ENCODE data around the gene LMBR1. TPM values are rescaled to one million over a fixed set of nuclear protein-coding genes. Genes with fewer than 3 reads are reported as not detected.
"Not testable (repeated sequence)": the region's sequence is repeated elsewhere in the genome, so short reads cannot be mapped to it uniquely, and the experiment has no call there.

Gene LMBR1
- total and polyA plus RNA-seq, 5 donors from 2014 or later, result 35.7 to 71.9 (median 39.9) TPM

GRCh38 chr7:156889089-156889488 is 3.9 kb downstream of the LMBR1 start:
- no peak for ATAC-seq (ENCODE audit: low read depth in 2 of 2)
- H3K4me3 Mint-ChIP-seq, result peak overlapping the region in 2 of 4 donors; percentile 88 to 98

DNA sequence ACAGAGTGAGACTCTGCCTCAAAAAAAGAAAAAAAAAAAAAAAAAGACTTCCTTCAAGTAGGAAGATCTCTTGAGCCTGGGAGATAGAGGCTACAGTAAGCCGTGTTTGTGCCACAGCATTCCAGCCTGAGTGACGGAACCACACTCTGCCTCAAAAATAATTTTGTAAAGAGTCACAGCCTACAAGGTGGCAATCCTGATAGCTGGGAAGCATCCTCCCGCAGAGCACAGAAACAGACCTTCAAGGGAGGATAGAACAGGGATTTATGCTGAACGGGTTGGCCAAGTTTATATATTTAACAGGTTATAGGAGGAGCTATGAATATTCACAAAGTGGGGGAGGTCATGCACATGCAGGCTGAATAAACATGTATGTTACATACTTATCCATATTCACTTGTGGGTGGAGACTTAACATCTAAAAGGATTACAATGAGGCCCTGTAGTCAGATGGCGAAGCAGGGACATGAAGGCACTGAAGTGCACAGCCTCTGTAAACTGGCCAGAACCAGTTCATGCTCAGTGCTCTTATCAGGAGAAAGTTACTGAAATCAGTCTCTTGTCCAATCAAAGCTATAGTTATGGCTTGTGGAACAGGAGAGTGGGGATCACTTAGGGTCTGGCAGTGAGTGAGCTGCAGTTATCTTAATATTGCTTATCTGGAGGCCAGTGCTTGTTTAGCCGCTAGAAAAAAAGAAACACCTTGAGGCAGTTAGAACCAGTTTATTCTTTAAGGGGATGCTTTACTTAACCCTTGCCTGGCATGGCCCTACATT is 6.8 kb downstream of the LMBR1 start:
- H3K27me3 Mint-ChIP-seq, result no peaks in the 10 kb centered on the region
- H3K4me3 Mint-ChIP-seq, result peak overlapping the region in 1 of 4 donors; percentile 3
- H3K4me1 ChIP-seq (ENCODE audit: control insufficient read depth, insufficient read depth, low read length, poor library complexity, severe bottlenecking), result no peaks in the 10 kb centered on the region
- H3K9me3 Mint-ChIP-seq, result peaks cover 0 to 4% (median 0%) of the 10 kb centered on the region in 7 donors
- no peak overlapping the region for H3K27ac ChIP-seq (ENCODE audit: insufficient read depth, low read length, poor library complexity, severe bottlenecking)
- H3K27me3 ChIP-seq (ENCODE audit: control insufficient read depth, insufficient read depth, low read length), result no peaks in the 10 kb centered on the region
- H3K36me3 ChIP-seq (ENCODE audit: control insufficient read depth, insufficient read depth, low read length), result peaks cover 7% of the 10 kb centered on the region
- ATAC-seq (ENCODE audit: low read depth in 2 of 2) (no peak), DNase-seq (no peak)
- H3K4me1 Mint-ChIP-seq, result peaks cover 34 to 71% (median 45%) of the 10 kb centered on the region in 4 donors
- no peaks in the 10 kb centered on the region for H3K9me3 ChIP-seq (ENCODE audit: control insufficient read depth in 2 of 2, low read length in 2 of 2)
- H3K27ac Mint-ChIP-seq, result no peak overlapping the region
- H3K36me3 Mint-ChIP-seq, result peaks cover 23% of the 10 kb centered on the region
- no peak overlapping the region for H3K4me3 ChIP-seq (ENCODE audit: low read depth, low read length)

More at GRCh38 chr7:156889089-156889488, 3.9 kb downstream of the LMBR1 start:
- Histone ChIP-seq H3K4me3 (ENCODE audit: low read depth, low read length) (no peak overlapping the region), H3K36me3 (ENCODE audit: control insufficient read depth, insufficient read depth, low read length) (peaks cover 3% of the 10 kb centered on the region), H3K27me3 (ENCODE audit: control insufficient read depth, insufficient read depth, low read length) (no peaks in the 10 kb centered on the region), H3K9me3 (ENCODE audit: control insufficient read depth in 2 of 2, low read length in 2 of 2) (no peaks in the 10 kb centered on the region), H3K27ac (ENCODE audit: insufficient read depth, low read length, poor library complexity, severe bottlenecking) (no peak overlapping the region), H3K4me1 (ENCODE audit: control insufficient read depth, insufficient read depth, low read length, poor library complexity, severe bottlenecking) (peaks cover 15% of the 10 kb centered on the region)
- Mint-ChIP-seq H3K27ac (no peak overlapping the region), H3K4me1 (peaks cover 30 to 60% (median 36%) of the 10 kb centered on the region in 4 donors), H3K9me3 (no peaks in the 10 kb centered on the region), H3K36me3 (peaks cover 5% of the 10 kb centered on the region), H3K27me3 (no peaks in the 10 kb centered on the region)
- DNase-seq, result no peak

- H3K4me1 ChIP-seq (ENCODE audit: control insufficient read depth, insufficient read depth, low read length, poor library complexity, severe bottlenecking), result no peaks in the 10 kb centered on the region
- no peak overlapping the region for H3K4me3 ChIP-seq (ENCODE audit: low read depth, low read length)
- H3K27me3 ChIP-seq (ENCODE audit: control insufficient read depth, insufficient read depth, low read length), result no peaks in the 10 kb centered on the region
- Mint-ChIP-seq H3K9me3 (peaks cover 0 to 21% (median 8%) of the 10 kb centered on the region in 7 donors), H3K4me3 (no peak overlapping the region), H3K4me1 (peaks cover 32 to 75% (median 60%) of the 10 kb centered on the region in 4 donors), H3K36me3 (peaks cover 35% of the 10 kb centered on the region), H3K27me3 (no peaks in the 10 kb centered on the region), H3K27ac (no peak overlapping the region)
- peaks cover 7% of the 10 kb centered on the region for H3K36me3 ChIP-seq (ENCODE audit: control insufficient read depth, insufficient read depth, low read length)
- ATAC-seq (ENCODE audit: low read depth in 2 of 2) (no peak), DNase-seq (no peak)
- no peak overlapping the region for H3K27ac ChIP-seq (ENCODE audit: insufficient read depth, low read length, poor library complexity, severe bottlenecking)
- H3K9me3 ChIP-seq (ENCODE audit: control insufficient read depth in 2 of 2, low read length in 2 of 2), result no peaks in the 10 kb centered on the region
Observed at GRCh38 chr7:156881679-156882078, 11.3 kb downstream of the LMBR1 start.

DNA sequence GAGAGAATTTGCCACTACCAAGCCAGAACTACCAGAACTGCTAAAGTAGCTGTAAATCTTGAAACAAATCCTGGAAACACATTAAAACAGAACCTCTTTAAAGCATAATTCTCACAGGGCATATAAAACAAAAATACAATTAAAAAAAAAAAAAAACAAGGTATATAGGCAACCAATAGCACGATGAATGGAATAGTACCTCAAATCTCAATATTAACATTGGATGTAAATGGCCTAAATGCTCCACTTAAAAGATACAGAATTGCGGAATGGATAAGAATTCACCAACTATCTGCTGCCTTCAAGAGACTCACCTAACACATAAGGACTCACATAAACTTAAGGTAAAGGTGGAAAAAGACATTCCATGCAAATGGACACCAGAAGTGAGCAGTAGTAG is 17.2 kb downstream of the LMBR1 start:
- Histone ChIP-seq H3K9me3 (ENCODE audit: control insufficient read depth in 2 of 2, low read length in 2 of 2) (peaks cover 0 to 2% of the 10 kb centered on the region in 2 experiments), H3K4me1 (ENCODE audit: control insufficient read depth, insufficient read depth, low read length, poor library complexity, severe bottlenecking) (no peaks in the 10 kb centered on the region), H3K36me3 (ENCODE audit: control insufficient read depth, insufficient read depth, low read length) (peaks cover 6% of the 10 kb centered on the region), H3K27me3 (ENCODE audit: control insufficient read depth, insufficient read depth, low read length) (no peaks in the 10 kb centered on the region), H3K27ac (ENCODE audit: insufficient read depth, low read length, poor library complexity, severe bottlenecking) (no peak overlapping the region), H3K4me3 (ENCODE audit: low read depth, low read length) (no peak overlapping the region)
- ATAC-seq (ENCODE audit: low read depth in 2 of 2) (no peak), DNase-seq (no peak)
- H3K4me1 Mint-ChIP-seq, result peaks cover 27 to 56% (median 46%) of the 10 kb centered on the region in 4 donors
- no peaks in the 10 kb centered on the region for H3K27me3 Mint-ChIP-seq
- H3K9me3 Mint-ChIP-seq, result peaks cover 4 to 34% (median 15%) of the 10 kb centered on the region in 7 donors
- peak overlapping the region in 2 of 4 donors; percentile 5 to 47 for H3K4me3 Mint-ChIP-seq
- peaks cover 50% of the 10 kb centered on the region for H3K36me3 Mint-ChIP-seq
- H3K27ac Mint-ChIP-seq, result peak overlapping the region in 1 of 3 donors; percentile 22

- H3K4me3 Mint-ChIP-seq; H3K4me3 ChIP-seq (ENCODE audit: low read depth, low read length); H3K9me3 ChIP-seq (ENCODE audit: control insufficient read depth in 2 of 2, low read length in 2 of 2); H3K27me3 ChIP-seq (ENCODE audit: control insufficient read depth, insufficient read depth, low read length); H3K27ac Mint-ChIP-seq; H3K27ac ChIP-seq (ENCODE audit: insufficient read depth, low read length, poor library complexity, severe bottlenecking); H3K27me3 Mint-ChIP-seq; H3K9me3 Mint-ChIP-seq; DNase-seq; H3K4me1 ChIP-seq (ENCODE audit: control insufficient read depth, insufficient read depth, low read length, poor library complexity, severe bottlenecking); ATAC-seq (ENCODE audit: low read depth in 2 of 2); H3K36me3 ChIP-seq (ENCODE audit: control insufficient read depth, insufficient read depth, low read length): not testable (repeated sequence)
- H3K4me1 Mint-ChIP-seq, result peaks cover 21 to 38% (median 34%) of the 10 kb centered on the region in 4 donors
- H3K36me3 Mint-ChIP-seq, result peaks cover 35% of the 10 kb centered on the region
Observed at GRCh38 chr7:156868363-156868762, 24.6 kb downstream of the LMBR1 start.

DNA sequence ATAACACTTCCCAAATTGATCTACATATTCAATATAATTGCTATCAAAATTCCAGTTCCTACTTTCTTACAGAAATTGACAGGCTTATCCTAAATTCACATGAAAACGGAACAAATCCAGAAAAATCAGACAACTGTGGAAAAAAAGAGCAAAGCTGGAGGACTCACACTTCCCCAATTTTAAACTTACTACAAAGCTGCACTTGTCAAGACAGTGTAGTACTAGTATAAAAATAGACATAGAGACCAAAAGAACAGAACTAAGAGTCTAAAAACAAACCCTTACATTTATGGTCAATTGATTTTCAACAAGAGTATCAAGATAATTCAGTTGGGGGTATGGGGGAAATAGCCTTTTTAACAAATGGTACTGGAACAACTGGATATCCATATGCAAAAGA is 27.5 kb downstream of the LMBR1 start:
- no peak overlapping the region for H3K4me3 Mint-ChIP-seq
- no peak overlapping the region for H3K4me3 ChIP-seq (ENCODE audit: low read depth, low read length)
- no peak for DNase-seq
- H3K27ac Mint-ChIP-seq, result no peak overlapping the region
- ATAC-seq (ENCODE audit: low read depth in 2 of 2), result no peak
- no peaks in the 10 kb centered on the region for H3K4me1 ChIP-seq (ENCODE audit: control insufficient read depth, insufficient read depth, low read length, poor library complexity, severe bottlenecking)
- H3K36me3 ChIP-seq (ENCODE audit: control insufficient read depth, insufficient read depth, low read length), result peaks cover 12% of the 10 kb centered on the region
- H3K36me3 Mint-ChIP-seq, result peaks cover 41% of the 10 kb centered on the region
- no peak overlapping the region for H3K27ac ChIP-seq (ENCODE audit: insufficient read depth, low read length, poor library complexity, severe bottlenecking)
- H3K9me3 ChIP-seq (ENCODE audit: control insufficient read depth in 2 of 2, low read length in 2 of 2), result peaks cover 1 to 5% of the 10 kb centered on the region in 2 experiments
- H3K27me3 ChIP-seq (ENCODE audit: control insufficient read depth, insufficient read depth, low read length), result no peaks in the 10 kb centered on the region
- H3K27me3 Mint-ChIP-seq, result no peaks in the 10 kb centered on the region
- H3K9me3 Mint-ChIP-seq, result peaks cover 0 to 16% (median 7%) of the 10 kb centered on the region in 7 donors
- H3K4me1 Mint-ChIP-seq, result peaks cover 28 to 32% (median 28%) of the 10 kb centered on the region in 4 donors

DNA sequence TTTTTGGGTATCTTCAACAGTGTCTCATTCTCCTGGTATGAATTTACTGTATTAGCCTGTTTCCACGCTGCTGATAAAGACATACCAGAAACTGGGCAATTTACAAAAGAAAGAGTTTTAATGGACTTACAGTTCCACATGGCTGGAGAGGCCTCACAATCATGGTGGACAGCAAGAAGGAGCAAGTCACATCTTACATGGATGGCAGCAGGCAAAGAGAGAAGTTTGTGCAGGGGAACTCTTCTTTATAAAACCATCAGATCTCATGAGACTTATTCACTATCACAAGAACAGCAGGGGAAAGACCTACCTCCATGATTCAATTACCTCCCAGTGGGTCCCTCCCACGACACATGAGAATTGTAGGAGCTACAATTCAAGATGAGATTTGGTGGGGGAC is 31.0 kb downstream of the LMBR1 start:
- H3K4me3 Mint-ChIP-seq; H3K27me3 ChIP-seq (ENCODE audit: control insufficient read depth, insufficient read depth, low read length); ATAC-seq (ENCODE audit: low read depth in 2 of 2); H3K4me1 ChIP-seq (ENCODE audit: control insufficient read depth, insufficient read depth, low read length, poor library complexity, severe bottlenecking); DNase-seq; H3K4me3 ChIP-seq (ENCODE audit: low read depth, low read length); H3K27ac ChIP-seq (ENCODE audit: insufficient read depth, low read length, poor library complexity, severe bottlenecking); H3K27me3 Mint-ChIP-seq: not testable (repeated sequence)
- Mint-ChIP-seq H3K36me3 (peaks cover 61% of the 10 kb centered on the region), H3K9me3 (peaks cover 10 to 38% (median 16%) of the 10 kb centered on the region in 7 donors), H3K27ac (peak overlapping the region in 1 of 3 donors; percentile 8), H3K4me1 (peaks cover 24 to 30% (median 24%) of the 10 kb centered on the region in 4 donors)
- H3K36me3 ChIP-seq (ENCODE audit: control insufficient read depth, insufficient read depth, low read length), result peaks cover 27% of the 10 kb centered on the region
- peaks cover 10 to 22% of the 10 kb centered on the region in 2 experiments for H3K9me3 ChIP-seq (ENCODE audit: control insufficient read depth in 2 of 2, low read length in 2 of 2)
